Stimulated activated CD4-positive, alpha-beta T cell treated with anti-CD3 and anti-CD28 coated beads, Interleukin-1b, Interleukin-23, amount 100 ng/mL, for 4 hours (primary cell): ENCODE data around the gene USP36.

Experiments
- DNase-seq, 2 donors: peaks; one replicate each; pipeline ENCODE4 v3.0.0-alpha.2; 2020; ENCODE audit warnings: low read depth in 2 of 2

Gene USP36

DNA sequence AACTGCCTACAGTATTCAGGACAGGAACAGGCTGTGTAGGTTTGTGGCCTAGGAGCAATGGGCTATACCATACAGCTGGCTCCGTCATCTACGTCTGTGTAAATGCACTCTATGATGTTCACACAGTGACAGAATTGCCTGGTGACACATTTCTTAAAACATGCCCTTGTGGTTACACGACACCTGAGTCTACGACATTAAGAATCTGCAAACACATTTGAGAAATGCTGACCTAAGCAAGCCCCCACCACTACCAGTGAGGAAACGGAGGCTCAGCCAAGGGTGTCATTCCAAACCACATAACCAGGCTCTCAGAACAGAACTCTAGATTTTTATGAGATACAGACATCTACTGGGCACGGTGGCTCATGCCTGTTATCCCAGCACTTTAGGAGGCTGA lies 23.5 kb downstream of the USP36 start:
- DNase-seq = peak in 1 of 2 donors; percentile 34

GRCh38 chr17:78815696-78816095 lies 24.9 kb downstream of the USP36 start:
- no peak for DNase-seq

DNA sequence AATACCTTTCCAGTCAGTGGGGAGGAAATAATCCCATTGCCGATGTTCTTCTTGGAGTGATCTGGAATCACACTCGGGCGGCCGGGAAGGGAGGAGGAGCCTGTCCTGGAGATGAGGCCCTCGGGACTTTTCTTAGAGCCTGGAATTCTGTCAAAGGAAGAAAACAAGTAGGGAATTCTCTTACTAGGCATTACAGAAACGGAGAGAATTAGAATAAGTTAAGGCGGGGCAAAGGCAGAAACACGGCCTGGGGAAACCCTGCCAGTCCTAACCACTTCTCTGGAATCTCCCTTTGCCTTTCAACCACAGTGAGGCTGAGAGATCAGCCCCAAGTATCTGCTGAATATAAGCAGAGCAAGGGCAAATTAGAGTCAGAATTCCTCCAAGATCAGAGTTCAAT lies 27.8 kb downstream of the USP36 start:
- DNase-seq = no peak

- no peak for DNase-seq
Measured at GRCh38 chr17:78808163-78808562, 32.5 kb downstream of the USP36 start.

DNA sequence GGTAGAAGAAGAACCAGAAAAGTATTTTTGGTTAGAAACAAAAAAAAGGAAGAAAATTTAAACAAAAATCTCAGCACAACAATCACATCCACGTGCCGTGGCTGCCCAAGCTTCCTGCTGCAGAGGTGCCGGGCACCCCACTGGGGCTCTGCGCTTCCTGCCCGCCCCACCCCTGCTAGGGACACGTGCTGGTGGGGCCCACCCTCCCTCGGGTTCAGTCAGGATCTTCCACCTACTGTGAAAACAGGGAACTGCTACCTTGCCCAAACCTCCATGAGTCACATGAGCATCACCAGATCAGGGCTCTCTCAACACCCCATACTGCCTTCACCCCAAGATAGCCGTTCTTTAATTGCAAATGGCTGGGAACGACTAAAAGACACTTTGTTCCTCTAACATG lies 34.2 kb downstream of the USP36 start:
- DNase-seq = no peak

DNA sequence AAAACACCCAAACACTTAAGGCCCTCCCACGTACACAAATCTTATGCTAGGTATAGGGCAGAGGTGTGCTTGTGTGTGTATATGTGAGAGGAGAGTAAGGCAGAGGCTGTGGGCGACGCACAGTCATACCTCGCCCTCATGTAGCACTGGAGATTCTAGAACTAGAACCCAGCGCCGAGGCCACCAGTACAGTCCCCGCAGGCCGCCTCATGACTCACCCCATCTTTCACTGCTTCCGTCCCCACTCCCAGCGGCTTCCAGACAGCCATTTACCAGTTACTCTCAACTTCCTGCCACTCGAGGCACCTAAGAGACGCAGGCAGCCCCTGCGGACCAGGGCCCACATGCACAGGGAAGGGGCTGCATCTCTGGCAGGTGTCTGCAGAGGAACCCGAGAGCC lies 35.3 kb downstream of the USP36 start:
- peak; percentile 49 to 75 for DNase-seq

GRCh38 chr17:78804777-78805176 lies 35.8 kb downstream of the USP36 start:
- DNase-seq = no peak

DNA sequence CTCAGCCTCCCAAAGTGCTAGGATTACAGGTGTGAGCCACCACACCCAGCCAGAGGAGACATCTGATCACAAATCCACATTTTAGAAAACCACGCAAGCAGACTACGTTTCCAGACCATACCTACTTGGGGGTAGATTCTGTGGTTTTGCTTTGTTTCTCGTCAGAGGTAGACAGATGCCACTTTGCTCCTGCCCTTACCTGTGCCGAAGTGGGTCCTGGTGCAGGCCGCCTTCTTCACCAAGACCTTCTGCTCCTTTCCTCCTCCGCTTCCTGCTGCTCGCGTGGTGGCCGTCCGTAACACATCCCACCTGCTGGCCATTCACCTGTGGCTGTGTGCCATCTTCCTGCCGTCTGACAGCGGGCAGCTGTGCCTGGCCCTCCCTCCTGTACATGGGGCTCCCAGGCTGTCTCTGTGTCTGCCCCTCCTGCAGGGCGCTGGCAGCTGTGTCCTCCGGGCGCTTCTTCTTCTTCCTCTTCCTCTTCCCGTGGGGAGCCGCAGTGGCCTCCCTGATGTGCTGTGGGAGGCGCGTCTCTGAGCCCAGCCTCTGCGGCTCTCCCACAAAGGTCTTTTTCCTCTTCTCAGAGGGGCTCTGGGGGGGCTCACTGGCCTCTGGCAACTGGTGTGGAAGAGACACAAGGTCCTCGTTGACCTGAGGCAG lies 37.3 kb downstream of the USP36 start:
- no peak for DNase-seq

DNA sequence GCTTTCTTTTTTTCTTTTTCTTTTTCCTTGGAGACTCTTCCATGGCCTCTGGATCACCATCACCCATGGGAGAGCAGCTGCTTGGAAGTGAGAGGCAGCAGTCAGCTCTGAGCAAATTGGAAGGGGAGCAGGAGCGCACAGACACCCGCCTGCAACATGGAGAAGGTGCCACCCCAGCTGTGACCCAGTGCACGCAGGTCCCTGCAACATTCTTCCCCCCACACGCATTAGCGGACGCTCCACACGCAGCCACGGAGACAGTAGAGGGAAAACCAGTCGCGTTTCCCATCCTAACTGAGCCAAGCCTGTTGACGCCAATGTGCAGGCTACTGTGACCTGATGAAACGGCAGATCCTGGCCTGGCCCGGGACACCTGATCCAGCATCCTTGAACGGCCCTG lies 38.2 kb downstream of the USP36 start:
- no peak for DNase-seq

- DNase-seq = no peak
Measured at GRCh38 chr17:78802008-78802407, 38.6 kb downstream of the USP36 start.

DNA sequence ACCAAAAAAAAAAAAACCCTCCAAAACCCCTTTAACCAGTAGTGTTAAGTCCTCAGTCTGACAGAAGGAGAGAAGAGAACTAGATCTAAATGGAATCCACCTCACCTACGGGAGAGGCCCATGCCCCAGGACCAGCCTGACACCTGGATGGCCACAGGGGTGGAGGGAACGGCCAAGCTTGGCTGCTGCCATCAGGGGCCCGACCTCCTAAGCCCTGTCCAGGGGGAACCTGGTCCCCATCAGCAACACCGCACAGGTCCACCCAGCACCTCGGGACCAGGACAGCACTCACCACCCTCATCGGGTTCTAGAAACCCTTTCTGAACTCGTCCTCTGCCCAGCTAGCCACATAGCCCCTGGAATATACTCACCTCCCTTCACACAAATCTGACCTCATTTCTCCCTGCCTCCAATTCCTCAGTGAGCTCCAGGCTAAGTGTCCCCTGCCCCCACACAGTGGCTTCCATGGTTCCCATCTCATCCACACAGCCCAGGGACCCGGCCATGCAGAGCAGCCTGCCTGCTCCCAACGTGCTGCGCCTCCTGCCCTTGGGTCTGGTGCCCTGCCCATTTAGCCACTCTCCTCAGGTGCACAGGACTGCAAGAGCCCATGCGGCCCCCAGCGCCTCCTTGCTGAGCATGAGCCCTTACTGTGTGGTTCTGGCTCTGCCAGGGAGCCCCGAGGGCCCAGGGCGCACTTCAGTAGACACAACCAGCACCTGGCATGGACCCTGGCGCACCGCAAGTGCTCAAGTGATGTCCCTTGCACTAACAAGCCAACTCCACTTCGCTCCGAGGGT lies 40.3 kb downstream of the USP36 start:
- no peak for DNase-seq

- no peak for DNase-seq
Measured at GRCh38 chr17:78798695-78799559, 41.7 kb downstream of the USP36 start.

DNA sequence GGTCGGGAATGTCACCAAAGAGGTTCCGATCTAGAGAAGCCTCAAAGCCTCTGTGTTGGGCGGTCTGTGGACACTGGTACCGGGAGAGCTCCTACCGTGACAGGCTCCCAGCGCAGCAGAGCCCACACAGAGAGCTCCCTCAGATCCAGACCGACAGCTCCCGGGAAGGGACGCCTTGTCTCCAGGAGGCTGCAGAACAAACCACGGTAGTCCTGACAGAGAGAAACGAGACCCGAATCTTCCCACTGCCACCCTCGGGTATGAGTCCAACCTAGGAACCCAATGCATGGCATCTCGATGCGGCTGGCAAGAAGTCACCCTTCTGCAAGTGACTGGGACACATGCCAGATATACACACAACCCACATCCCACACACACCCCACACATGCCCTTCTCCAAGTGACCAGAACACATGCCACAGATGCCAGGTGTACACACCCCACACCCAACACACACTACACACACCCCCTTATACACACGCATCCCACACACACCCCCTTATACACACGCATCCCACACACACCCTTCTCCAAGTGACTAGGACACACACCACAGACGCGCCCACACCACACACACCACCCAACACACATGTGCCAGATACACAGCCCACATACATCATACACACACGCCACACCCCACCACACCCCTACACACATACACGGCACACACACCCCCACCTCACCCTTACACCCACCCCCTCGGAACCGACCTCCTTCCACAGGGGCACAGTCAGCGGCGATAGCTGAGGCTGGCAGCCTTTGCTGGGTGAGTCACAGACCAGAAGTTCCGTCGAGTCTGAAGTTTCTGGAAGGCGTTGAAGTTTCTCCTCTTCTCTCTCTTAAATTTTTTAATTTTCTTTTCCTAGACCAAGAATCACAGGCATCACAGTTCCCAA lies 42.7 kb downstream of the USP36 start:
- no peak for DNase-seq

DNA sequence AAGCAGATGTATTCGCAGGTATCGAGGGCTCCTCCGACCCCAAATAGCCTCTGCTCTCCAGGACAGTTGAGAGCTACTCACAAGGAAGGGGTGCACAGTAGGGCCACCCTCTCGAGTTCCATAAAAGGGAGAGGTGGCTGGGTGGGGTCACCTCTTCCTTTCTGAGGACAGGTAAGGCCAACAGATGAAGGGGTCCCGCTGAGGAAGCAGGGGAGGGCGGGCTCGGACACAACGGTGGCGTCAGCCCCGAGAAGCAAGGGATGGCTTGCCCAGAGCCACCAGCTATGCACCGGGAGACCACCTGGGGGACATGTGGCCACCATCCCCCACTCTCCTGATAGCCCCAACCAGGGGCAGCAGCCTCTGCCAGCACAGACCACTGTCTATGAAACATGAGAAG lies 43.4 kb downstream of the USP36 start:
- DNase-seq = no peak

- DNase-seq = no peak
Measured at GRCh38 chr17:78796517-78796900, 44.1 kb downstream of the USP36 start.

GRCh38 chr17:78795861-78796516 lies 44.6 kb downstream of the USP36 start:
- no peak for DNase-seq

DNA sequence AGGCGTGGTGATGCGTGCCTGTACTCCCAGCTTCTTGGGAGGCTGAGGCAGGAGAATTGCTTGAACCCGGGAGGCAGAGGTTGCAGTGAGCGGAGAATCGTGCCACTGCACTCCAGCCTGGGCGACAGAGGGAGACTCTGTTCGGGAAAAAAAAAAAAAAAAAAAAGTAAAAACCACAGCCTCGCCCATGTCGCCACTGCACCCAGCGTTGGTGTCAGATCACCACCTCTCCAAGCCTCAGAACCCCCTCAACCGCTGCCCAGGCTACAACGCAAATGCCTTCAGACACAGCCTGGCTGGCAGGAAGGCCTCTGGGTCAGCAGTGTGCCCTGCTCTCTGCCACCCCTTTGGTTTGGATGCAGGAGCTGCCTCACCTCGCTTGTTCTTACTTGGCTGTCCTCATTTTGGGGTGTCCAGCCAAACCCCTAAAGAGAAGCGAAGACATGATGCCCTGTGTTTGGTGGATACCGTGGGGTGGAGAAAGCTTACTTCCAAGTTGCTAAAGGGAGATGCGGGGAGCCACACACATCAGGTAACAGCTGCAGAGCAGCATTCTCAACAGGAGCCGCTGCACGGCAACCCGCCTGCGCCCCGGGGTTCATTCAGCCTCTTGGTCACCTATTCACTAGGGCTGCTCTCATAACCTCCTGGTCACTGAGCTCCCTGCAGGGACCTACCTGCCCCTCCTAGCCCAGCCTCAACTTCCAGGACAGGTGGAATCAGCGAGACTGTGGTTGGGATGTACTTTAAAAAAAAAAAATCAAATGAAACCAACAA lies 45.6 kb downstream of the USP36 start:
- DNase-seq = no peak

GRCh38 chr17:78794399-78794798 lies 46.2 kb downstream of the USP36 start:
- DNase-seq = no peak

DNA sequence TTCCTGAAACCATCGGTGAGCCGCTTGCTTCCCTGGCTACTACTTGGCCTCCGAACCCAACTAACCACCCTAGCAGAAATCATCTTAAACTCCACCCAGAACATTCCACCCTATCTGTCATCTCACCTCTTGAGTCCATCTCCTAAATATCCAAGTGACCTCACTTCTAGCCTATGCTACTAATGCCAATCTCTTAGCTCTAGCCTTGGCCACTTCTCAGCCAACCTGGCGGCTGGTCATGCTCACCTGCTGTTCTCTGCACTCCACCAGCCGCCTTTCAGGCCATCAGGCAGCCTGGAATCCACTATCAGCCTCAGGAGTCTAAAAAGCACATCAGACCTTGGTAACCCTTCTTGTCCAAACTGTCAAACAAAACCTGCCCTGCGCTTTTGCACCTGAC lies 46.6 kb downstream of the USP36 start:
- no peak for DNase-seq

GRCh38 chr17:78793415-78793814 lies 47.2 kb downstream of the USP36 start:
- DNase-seq = no peak
